HG03095 (cell line): ENCODE data around the gene ORMDL2.

Source experiments
- ATAC-seq: cut with Tn5 transposase; IDR thresholded peaks from one replicate; pipeline ENCODE4 v1.9.1; 2021; ENCODE audit warnings: moderate library complexity; ENCODE audit not compliant: unreplicated experiment

Gene ORMDL2

GRCh38 chr12:55817345-55818139 is at the start of gene ORMDL2, which contains the start of gene SARNP:
Gene ORMDL2 (plus strand): TSS chr12:55818041. CDS start chr12:55819000, 959 bp downstream.
Gene SARNP (minus strand): TSS chr12:55817724. CDS start chr12:55817701, 23 bp downstream.
- ATAC-seq = peak; percentile 97

- ATAC-seq = no peak
These were observed 46.1 kb upstream of the ORMDL2 start for GRCh38 chr12:55771736-55772135.

- no peak for ATAC-seq
These were observed 40.0 kb upstream of the ORMDL2 start for GRCh38 chr12:55777856-55778255.

- no peak for ATAC-seq
These were observed 37.2 kb upstream of the ORMDL2 start for GRCh38 chr12:55780685-55781084.

GRCh38 chr12:55788546-55788945 is 29.3 kb upstream of the ORMDL2 start:
- ATAC-seq = no peak

- ATAC-seq = no peak
These were observed 28.7 kb upstream of the ORMDL2 start for GRCh38 chr12:55789171-55789570.

GRCh38 chr12:55789893-55790292 is 27.9 kb upstream of the ORMDL2 start:
- ATAC-seq = no peak

GRCh38 chr12:55795950-55796349 is 21.9 kb upstream of the ORMDL2 start:
- no peak for ATAC-seq

GRCh38 chr12:55797068-55797467 is 20.8 kb upstream of the ORMDL2 start:
- no peak for ATAC-seq

- no peak for ATAC-seq
These were observed 20.3 kb upstream of the ORMDL2 start for GRCh38 chr12:55797550-55797949.

- ATAC-seq = no peak
These were observed 10.9 kb upstream of the ORMDL2 start for GRCh38 chr12:55806982-55807381.

GRCh38 chr12:55809274-55809673 is 8.6 kb upstream of the ORMDL2 start:
- ATAC-seq = no peak

GRCh38 chr12:55812088-55812487 is 5.8 kb upstream of the ORMDL2 start:
- no peak for ATAC-seq

GRCh38 chr12:55814257-55814656 is 3.6 kb upstream of the ORMDL2 start:
- no peak for ATAC-seq

GRCh38 chr12:55815473-55815872 is 2.4 kb upstream of the ORMDL2 start:
- ATAC-seq = no peak

- ATAC-seq = no peak
These were observed 928 bp upstream of the ORMDL2 start for GRCh38 chr12:55816881-55817344.

GRCh38 chr12:55818140-55818728 is 393 bp downstream of the ORMDL2 start:
- peak; percentile 19 for ATAC-seq

- no peak for ATAC-seq
These were observed 1.0 kb downstream of the ORMDL2 start for GRCh38 chr12:55818886-55819285.

GRCh38 chr12:55820679-55821078 is 2.8 kb downstream of the ORMDL2 start:
- ATAC-seq = no peak

GRCh38 chr12:55822228-55822627 is 4.4 kb downstream of the ORMDL2 start:
- no peak for ATAC-seq

- no peak for ATAC-seq
These were observed 5.6 kb downstream of the ORMDL2 start for GRCh38 chr12:55823419-55823818.

- ATAC-seq = no peak
These were observed 6.9 kb downstream of the ORMDL2 start for GRCh38 chr12:55824726-55825125.
